Esophagus squamous epithelium (tissue), 5 donors: ENCODE measurements around the gene CACUL1. TPM values are rescaled to one million over a fixed set of nuclear protein-coding genes. Genes with fewer than 3 reads are reported as not detected.

Experiments
- DNase-seq: peaks from one replicate; lab custom pipeline; 2025; lab: John Stamatoyannopoulos, UW
- H3K27ac ChIP-seq, 4 donors: fragments of 200-600 bp; sonication (generic); one replicate each; pipeline ENCODE4 v1.5.1; 2016 to 2019; ENCODE audit warnings: mild to moderate bottlenecking in 1 of 4
- H3K27me3 ChIP-seq, 4 donors: fragments of 200-600 bp; sonication (generic); 1 replicate in 3 of 4; 2 replicates in 1 of 4; pipeline versions ENCODE4 v1.5.1 to v1.6.0; 2017 to 2021; ENCODE audit warnings: antibody characterized with exemption in 1 of 4
- H3K36me3 ChIP-seq, 3 donors: fragments of 200-600 bp; sonication (generic); one replicate each; pipeline ENCODE4 v1.5.1; 2016 to 2019
- H3K4me1 ChIP-seq, 3 donors: fragments of 200-600 bp; sonication (generic); one replicate each; pipeline ENCODE4 v1.5.1; 2017 to 2019
- H3K4me3 ChIP-seq, 4 donors: fragments of 200-600 bp; sonication (generic); 1 replicate in 3 of 4; 2 replicates in 1 of 4; pipeline ENCODE4 v1.5.1; 2016 to 2019; ENCODE audit warnings: mild to moderate bottlenecking in 2 of 4, moderate library complexity in 1 of 4
- H3K9me3 ChIP-seq, 3 donors: fragments of 200-600 bp; sonication (generic); one replicate each; pipeline ENCODE4 v1.5.1; 2016 to 2019
- CTCF ChIP-seq, 6 experiments: fragments of 450-650 bp in 4 of 6; fragments of 200-600 bp in 2 of 6; sonication (generic) in 2 of 6; IDR thresholded peaks; one replicate each; pipeline ENCODE4 v1.5.1; 2016 to 2019; ENCODE audit warnings: antibody characterized with exemption in 6 of 6, mild to moderate bottlenecking in 4 of 6, moderate library complexity in 4 of 6
- POLR2A ChIP-seq, 4 donors: fragments of 450-650 bp; IDR thresholded peaks; one replicate each; pipeline ENCODE4 v1.6.1; 2017; ENCODE audit warnings: antibody characterized with exemption in 4 of 4, mild to moderate bottlenecking in 4 of 4, moderate library complexity in 3 of 4
- WGBS, 2 donors: methylation state at CpG; one replicate each; pipeline ENCODE4 v1.1.5; 2018; 5-methylcytosine and 5-hydroxymethylcytosine counted together
- intact Hi-C: fragments of 100-400 bp; cut with DNase I; formaldehyde crosslinking; loops from one replicate; pipeline ENCODE4 v1.15.0; 2022
- total RNA-seq, 4 donors: library from RNA; depleted of rRNA; stranded (reverse); fragments of >200 nt; gene quantifications; one replicate each; pipeline ENCODE4 v1.1.0, GENCODE V29; 2016
- donor health status: DM: yes; HTN: yes; CAD: no.

The CACUL1 gene
- total RNA-seq, 4 donors from 2014 or later: 23.7 to 36.6 (median 31.4) TPM

GRCh38 chr10:118642228-118642627 is 112.5 kb downstream of the CACUL1 start:
- WGBS, 2 donors: 70 to 75% methylated on average over 2 of the region's 2 CpGs
- no peak for DNase-seq
- Histone ChIP-seq H3K27me3 (peaks cover 0 to 7% (median 0%) of the 10 kb centered on the region in 4 donors), H3K4me1 (no peaks in the 10 kb centered on the region), H3K4me3 (no peak overlapping the region), H3K27ac (no peak overlapping the region), H3K9me3 (peaks cover 0 to 4% (median 0%) of the 10 kb centered on the region in 3 donors), H3K36me3 (no peaks in the 10 kb centered on the region)
- TF ChIP-seq CTCF (IDR thresholded peaks at IDR 0.05): no peak
- intact Hi-C loops: no loop called here

- no peaks in the 10 kb centered on the region for H3K36me3 ChIP-seq
- no peak overlapping the region for H3K27ac ChIP-seq
- peaks cover 0 to 4% (median 0%) of the 10 kb centered on the region in 3 donors for H3K9me3 ChIP-seq
- no peak for DNase-seq
- no peaks in the 10 kb centered on the region for H3K4me1 ChIP-seq
- peaks cover 0 to 14% (median 0%) of the 10 kb centered on the region in 4 donors for H3K27me3 ChIP-seq
- 76 to 80% methylated on average over 6 to 9 of the region's 9 CpGs for WGBS, 2 donors
- H3K4me3 ChIP-seq: no peak overlapping the region
- intact Hi-C loops: no loop called here
- TF ChIP-seq CTCF (IDR thresholded peaks at IDR 0.05) (no peak), POLR2A (IDR thresholded peaks at IDR 0.05) (no peak)
These were observed 116.1 kb downstream of the CACUL1 start for GRCh38 chr10:118638680-118639079.

- 82 to 91% methylated on average over 4 of the region's 4 CpGs for WGBS, 2 donors
- no peak for DNase-seq
- H3K27ac ChIP-seq: no peak overlapping the region
These were observed 118.9 kb downstream of the CACUL1 start for GRCh38 chr10:118635674-118636402.

GRCh38 chr10:118633786-118634185 is 121.0 kb downstream of the CACUL1 start:
- WGBS, 2 donors: 57 to 84% methylated on average over 6 to 7 of the region's 7 CpGs
- TF ChIP-seq CTCF (IDR thresholded peaks at IDR 0.05) (no peak), POLR2A (IDR thresholded peaks at IDR 0.05) (no peak)
- Histone ChIP-seq H3K27ac (no peak overlapping the region), H3K9me3 (no peaks in the 10 kb centered on the region), H3K27me3 (peaks cover 0 to 18% (median 0%) of the 10 kb centered on the region in 4 donors), H3K4me1 (no peaks in the 10 kb centered on the region), H3K4me3 (no peak overlapping the region), H3K36me3 (no peaks in the 10 kb centered on the region)
- DNase-seq: no peak
- intact Hi-C loops: no loop called here

More at GRCh38 chr10:118635674-118636402, 118.9 kb downstream of the CACUL1 start:
- Histone ChIP-seq H3K9me3 (peaks cover 0 to 3% (median 0%) of the 10 kb centered on the region in 3 donors), H3K4me1 (no peaks in the 10 kb centered on the region), H3K27me3 (peaks cover 0 to 9% (median 0%) of the 10 kb centered on the region in 4 donors), H3K4me3 (no peak overlapping the region), H3K36me3 (no peaks in the 10 kb centered on the region)
- TF ChIP-seq CTCF (IDR thresholded peaks at IDR 0.05): no peak
- TF ChIP-seq POLR2A (IDR thresholded peaks at IDR 0.05): no peak
- intact Hi-C loops: no loop called here

GRCh38 chr10:118629211-118629610 is 125.6 kb downstream of the CACUL1 start:
- no peak for DNase-seq
- TF ChIP-seq POLR2A (IDR thresholded peaks at IDR 0.05) (no peak), CTCF (IDR thresholded peaks at IDR 0.05) (no peak)
- intact Hi-C loops: no loop called here
- Histone ChIP-seq H3K9me3 (no peaks in the 10 kb centered on the region), H3K4me3 (no peak overlapping the region), H3K36me3 (no peaks in the 10 kb centered on the region), H3K4me1 (peaks cover 0 to 9% (median 3%) of the 10 kb centered on the region in 3 donors), H3K27me3 (peaks cover 0 to 34% (median 0%) of the 10 kb centered on the region in 4 donors), H3K27ac (peak overlapping the region in 3 of 4 donors; percentile 21 to 65 (median 64))
- 23 to 35% methylated on average over 3 of the region's 3 CpGs for WGBS, 2 donors
